HG02852 (cell line): ENCODE data around the gene CD70.
"Not testable (repeated sequence)": the region's sequence is repeated elsewhere in the genome, so short reads cannot be mapped to it uniquely, and the experiment has no call there.

Experiments used
- ATAC-seq: cut with Tn5 transposase; IDR thresholded peaks from one replicate; pipeline ENCODE4 v1.9.1; 2021; ENCODE audit warnings: mild to moderate bottlenecking, moderate library complexity; ENCODE audit not compliant: unreplicated experiment

The CD70 gene

DNA sequence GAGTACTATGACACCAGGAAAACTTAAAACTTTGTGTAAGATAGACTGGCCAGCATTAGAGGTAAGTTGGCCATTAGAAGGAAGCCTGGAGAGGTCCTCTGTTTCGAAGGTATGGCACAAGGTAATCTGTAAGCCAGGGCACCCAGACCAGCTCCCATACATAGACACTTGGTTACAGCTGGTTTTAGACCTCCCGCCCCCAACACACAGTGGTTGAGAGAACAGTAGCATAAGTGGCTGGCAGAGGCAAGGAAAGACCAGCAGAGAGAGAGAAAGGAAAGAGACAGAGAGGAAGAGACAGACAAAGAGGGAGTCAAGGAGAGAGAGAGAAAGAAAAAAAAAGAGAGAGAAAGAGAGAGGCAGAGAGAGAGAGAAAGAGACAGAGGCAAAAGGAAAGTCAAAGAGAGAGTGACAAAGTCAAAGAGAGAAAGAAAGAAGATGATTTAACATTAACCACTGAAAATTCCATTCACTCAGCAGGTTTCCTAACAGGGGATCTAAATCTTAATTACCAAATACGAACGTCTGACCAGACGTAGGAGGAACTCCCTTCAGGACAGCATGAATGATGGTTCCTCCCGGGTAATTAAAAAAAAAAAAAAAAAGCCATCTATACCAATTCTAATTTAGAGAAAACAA, 7.4 kb upstream of the CD70 start:
- ATAC-seq = not testable (repeated sequence)

DNA sequence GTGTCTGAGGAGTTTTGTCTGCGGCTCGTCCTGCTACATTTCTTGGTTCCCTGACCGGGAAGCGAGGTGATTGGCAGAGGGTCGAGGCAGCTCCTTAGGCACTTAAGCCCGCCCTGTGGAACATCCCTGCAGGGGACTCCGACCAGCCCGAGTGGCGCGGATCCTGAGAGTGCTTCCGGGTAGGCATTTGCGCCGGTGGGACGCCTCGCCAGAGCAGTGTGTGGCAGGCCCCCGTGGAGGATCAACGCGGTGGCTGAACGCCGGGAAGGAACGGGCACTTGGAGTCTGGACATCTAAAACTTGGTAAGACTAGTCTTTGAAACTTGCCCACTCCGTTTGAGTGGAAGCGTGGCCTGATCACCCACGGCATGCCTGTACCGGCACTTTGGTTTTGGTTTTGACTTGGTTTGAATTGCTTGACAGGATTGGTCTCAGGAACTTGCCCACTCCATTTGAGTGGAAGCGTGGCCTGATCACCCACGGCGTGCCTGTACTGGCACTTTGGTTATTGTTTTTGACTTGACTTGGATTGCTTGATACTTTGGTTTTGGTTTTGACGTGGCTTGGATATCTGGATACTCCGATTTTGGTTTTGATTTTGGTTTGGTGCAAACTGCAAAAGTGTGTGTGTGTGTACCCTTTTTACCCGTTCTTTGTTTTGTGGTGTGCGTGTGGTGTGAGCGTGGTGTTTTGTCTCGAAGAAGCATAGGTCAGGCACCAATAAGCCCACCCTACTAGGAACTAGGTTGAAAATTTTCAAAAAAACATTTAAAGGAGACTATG, 6.7 kb upstream of the CD70 start:
- ATAC-seq = not testable (repeated sequence)

DNA sequence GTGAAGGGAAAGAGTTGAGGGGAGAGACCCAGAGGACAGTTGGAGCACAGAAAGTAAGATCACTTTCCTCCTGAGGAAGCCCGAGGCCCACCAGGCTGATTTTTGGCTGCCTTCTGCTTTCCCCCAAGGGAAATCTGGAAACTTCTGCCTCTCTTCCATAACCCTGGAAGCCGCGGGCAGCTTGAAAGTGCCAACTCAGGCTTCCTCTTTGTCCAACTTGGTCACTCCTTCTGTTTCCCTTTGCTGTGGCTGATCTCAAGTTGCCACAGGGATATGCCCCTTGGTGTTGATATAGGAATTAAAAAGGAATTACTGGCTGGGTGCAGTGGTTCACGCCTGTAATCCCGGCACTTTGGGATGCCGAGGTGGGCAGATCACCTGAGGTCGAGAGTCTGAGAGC, 5.7 kb upstream of the CD70 start:
- ATAC-seq = no peak

DNA sequence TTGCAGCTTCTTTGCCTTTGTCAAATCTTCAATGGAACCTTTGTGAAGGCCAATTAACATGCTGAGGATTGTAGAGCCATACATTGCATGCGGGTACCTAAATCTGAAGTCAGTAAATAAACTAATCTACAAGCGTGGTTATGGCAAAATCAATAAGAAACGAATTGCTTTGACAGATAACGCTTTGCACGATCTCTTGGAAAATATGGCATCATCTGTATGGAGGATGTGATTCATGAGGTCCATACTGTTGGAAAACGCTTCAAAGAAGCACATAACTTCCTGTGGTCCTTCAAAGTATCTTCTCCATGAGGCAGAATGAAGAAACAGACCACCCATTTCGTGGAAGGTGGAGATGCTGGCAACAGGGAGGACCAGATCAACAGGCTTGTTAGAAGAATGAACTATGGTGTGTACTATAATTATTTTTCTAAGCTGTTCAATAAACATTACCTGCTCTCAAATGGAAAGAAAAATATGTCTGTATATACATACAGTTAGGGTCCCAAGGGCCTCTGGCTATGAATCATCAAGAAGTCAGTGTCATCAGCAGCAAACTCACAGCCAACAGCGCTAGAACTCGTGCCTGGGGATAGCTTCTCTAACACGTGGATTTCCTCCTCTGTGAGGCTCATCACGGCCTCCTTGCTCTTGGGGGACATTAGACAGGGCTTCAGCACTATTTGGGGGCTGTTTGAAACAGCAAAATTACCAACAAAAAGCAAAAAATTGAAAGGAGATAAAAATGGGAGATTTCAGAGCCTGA, 2.9 kb upstream of the CD70 start:
- no peak for ATAC-seq

GRCh38 chr19:6590258-6590826, 608 bp downstream of the CD70 start:
- ATAC-seq = peak; percentile 19

DNA sequence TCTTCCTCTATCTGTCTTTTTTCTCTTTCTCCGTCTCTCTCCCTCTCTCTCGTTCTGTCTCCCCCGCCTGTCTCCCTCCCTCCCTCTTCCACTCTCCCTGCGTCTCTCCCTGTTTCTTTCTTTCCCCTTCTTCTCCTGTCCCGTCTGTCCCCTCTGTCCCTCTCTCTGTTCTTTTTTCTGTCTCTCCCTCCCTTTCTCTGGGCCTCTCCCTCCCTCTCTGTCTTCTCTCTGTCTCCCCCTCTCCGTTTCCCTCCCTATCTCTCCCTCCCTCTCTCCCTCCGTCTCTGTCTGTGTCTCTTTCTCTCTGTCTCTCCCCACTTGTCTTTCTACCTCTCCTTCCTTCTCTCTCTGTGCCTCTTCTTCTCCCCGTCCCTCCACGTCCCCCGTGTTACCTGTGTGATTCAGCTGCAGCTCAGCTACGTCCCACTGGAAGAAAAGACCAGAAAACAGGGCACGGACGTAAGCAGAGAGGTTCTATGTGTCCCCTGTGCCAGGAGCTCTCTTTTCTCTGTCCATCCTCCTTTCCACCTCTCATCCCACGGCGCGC, 1.2 kb downstream of the CD70 start:
- ATAC-seq = no peak

GRCh38 chr19:6588508-6589345, 2.2 kb downstream of the CD70 start:
- no peak for ATAC-seq

GRCh38 chr19:6587998-6588507, 2.9 kb downstream of the CD70 start:
- ATAC-seq = no peak

DNA sequence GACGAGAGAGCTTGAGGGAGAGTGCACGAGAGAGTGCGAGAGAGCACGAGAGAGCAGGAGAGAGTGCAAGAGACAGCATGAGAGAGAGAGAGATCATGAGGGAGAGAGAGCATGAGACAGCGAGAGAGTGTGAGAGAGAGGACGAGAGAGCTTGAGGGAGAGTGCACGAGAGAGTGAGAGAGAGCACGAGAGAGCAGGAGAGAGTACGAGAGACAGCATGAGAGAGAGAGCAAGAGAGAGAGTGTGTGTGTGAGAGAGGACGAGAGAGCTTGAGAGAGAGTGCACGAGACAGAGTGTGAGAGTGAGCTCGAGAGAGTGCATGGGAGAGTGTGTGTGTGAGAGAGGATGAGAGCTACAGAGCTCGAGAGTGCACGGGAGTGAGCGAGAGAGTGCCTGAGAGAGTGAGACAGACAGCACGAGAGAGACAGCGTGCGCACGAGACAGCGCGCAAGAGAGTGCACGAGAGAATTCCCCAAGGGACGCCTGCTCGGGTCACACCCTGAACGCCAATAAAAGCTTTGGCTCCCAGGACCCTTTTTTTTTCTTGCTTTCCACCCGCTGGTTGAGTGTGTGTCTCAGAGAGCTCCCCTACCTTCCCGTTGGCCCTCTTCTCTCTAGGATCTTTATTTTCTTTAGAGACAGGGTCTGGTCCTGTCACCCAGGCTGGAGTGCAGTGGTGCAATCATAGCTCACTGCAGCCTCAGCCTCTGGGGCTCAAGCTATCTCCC, 3.7 kb downstream of the CD70 start:
- no peak for ATAC-seq

DNA sequence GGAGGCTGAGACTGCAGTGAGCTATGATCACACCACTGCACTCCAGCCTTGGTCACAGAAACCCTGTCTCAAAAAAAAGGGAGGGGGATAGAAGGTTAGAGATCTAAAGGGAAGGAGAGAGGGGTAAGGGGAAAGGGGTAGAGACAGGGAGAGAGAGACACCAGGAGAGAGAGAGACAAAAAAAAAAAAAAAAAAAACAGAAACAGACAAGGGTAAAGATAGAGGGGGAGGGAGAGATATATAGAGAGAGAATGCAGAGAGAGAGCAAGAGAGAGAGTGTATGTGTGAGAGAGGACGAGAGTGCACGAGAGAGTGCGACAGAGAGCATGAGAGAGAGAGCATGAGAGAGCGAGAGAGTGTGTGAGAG, 4.2 kb downstream of the CD70 start:
- no peak for ATAC-seq

- no peak for ATAC-seq
Observed at GRCh38 chr19:6586056-6586455, 4.9 kb downstream of the CD70 start.

DNA sequence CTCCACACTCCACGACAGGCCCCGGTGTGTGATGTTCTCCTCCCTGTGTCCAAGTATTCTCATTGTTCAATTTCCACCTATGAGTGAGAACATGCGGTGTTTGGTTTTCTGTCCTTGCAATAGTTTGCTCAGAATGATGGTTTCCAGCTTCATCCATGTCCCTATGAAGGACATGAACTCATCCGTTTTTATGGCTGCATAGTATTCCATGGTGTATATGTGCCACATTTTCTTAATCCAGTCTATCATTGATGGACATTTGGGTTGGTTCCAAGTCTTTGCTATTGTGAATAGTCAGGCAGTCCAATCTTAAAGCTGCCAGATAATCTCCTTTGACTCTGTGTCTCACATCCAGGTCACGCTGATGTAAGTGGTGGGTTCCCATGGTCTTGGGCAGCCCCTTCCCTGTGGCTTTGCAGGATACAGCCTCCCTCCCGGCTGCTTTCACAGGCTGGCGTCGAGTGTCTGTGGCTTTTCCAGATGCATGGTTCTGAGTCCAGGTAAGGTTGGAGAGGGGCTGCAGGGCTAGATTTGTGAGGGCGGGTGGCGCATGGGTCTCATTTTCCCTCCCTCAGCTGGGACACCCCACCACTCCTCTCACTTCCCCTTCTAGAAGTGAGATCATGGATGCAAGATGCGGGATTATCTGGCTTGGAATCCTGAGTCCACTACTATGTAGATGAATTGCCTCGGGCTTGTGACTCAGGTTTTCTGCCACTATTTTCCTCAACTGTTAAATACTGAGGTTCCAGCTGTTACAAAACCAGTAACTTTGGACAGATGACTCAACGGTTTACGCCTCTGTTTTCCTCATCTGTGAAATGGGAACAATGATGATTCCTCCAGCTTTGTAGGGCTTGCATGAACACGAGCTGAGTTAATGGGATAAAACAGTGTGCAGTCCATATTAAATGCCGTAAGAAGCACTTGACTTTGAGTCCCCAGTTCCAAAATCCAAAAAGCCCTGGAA, 8.2 kb downstream of the CD70 start:
- not testable (repeated sequence) for ATAC-seq

- no peak for ATAC-seq
Observed at GRCh38 chr19:6580313-6580712, 10.6 kb downstream of the CD70 start.

DNA sequence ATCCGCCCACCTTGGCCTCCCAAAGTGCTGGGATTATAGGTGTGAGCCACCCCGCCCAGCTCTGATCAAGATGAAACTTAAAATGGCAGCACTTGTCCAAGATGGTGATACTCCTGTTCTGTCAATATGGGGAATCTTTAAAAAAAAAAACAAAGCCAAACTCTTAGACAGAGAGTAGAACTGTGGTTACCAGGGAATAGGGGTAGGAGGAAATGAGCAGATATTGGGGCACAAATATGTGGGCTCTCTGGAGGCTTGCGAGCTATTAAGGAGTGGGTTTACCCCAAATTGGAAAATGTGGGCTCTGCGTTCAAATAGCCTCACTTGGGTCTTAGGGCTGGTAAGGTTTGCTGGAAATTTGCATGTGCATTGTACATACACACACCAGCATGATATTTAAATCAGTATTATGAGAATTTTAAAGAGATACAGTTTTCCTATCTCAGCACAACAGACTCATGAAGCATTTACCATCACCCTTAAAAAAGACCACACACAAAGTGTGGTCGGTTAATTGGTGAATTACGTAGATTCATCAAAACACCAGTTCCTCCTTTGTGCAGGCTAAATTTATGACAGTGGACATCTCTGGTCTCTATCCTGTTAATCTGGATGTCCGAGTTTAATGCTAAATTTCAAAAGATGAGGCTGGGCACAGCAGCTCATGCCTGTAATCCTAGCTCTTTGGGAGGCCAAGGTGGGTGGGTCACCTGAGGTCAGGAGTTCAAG, 11.3 kb downstream of the CD70 start:
- no peak for ATAC-seq

DNA sequence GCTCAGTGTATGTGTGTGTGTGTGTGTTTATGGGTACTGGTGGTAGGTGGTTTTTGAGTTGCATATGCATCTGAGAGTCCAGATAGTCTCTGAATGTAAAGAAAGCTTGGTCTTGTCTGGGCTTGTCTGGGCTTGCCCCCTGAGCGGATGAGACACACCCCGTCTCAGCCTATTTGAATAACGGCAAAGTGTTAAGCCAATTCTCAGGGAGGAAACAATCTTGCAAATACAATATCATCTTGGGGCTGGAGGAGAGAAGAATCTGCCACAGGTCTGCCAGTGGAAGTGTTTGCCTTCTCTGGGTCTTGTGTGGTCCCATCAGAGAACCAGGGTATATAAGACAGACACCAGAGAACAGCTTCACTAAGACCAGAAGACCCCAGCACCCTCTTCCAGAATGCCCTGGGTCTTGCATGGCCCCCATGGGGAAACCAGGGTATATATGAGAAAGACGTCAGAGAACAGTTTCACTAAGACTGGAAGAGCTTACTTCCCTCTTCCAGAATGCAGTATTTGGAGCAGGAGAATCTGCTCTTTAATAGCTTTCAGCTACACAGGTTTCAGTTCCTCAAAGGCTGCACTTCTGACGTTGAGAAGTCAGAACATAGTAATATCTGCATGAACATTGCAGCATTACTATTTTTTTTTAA, 13.3 kb downstream of the CD70 start:
- peak; percentile 80 for ATAC-seq

DNA sequence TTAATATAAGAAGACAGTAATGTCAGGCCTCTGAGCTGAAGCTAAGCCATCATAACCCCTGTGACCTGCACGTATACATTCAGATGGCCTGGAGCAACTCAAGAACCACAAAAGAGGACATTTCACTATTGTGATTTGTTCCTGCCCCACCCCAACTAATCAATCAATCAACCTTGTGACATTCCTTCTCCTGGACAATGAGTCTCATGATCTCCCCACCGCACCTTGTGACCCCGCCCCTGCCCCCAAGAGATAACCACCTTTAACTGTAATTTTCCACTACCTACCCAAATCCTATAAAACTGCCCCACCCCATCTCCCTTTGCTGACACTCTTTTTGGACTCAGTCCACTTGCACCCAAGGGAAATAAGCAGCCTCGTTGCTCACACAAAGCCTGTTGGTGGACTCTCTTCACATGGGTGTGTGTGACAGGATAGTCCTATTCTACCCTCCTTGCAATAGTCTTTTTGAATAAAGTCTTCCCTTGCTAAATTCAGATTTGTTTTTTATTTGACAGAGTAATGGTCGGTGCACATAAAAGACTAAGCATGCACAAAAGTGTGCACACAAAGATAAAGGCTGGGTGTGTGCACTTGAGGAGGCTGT, 14.0 kb downstream of the CD70 start:
- no peak for ATAC-seq

DNA sequence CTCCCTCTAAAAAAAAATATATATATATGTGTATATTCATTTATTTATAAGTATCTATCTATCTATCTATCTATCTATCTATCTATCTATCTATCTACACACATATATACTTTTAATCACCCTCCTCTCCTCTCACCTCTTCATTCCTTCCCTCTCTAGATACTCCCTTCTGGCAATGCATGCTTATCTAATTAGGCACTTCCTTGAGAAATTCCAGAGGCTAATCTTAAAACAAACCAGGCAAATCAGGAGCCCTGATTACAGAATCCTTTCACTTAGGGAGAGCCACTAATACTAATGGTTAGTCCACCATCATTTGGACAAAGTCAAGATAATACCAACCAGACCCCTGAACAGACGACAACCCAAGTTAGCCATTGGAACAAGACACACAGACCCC, 17.6 kb downstream of the CD70 start:
- no peak for ATAC-seq
